CD4-positive, alpha-beta memory T cell (primary cell): ENCODE measurements around the gene PLAAT2. TPM values are rescaled to one million over a fixed set of nuclear protein-coding genes. Genes with fewer than 3 reads are reported as not detected.
A peak's percentile ranks its signal among the peaks of the same experiment; 100 is the strongest.

Experiments used
- CTCF ChIA-PET: fragments of 350-600 bp; sonication (Branson Sonifier 250); formaldehyde crosslinking; loops from one replicate; lab custom pipeline; 2021; ENCODE audit warnings: inconsistent platforms; ENCODE audit not compliant: partially characterized antibody; lab: Charles Lee
- POLR2A ChIA-PET: fragments of 350-600 bp; sonication (Branson Sonifier 250); formaldehyde crosslinking; loops from one replicate; lab custom pipeline; 2021; ENCODE audit not compliant: partially characterized antibody; lab: Charles Lee
- DNase-seq, 5 donors: peaks; one replicate each; pipeline versions ENCODE4 v3.0.0 to v3.0.0-alpha.2; 2020 to 2022; ENCODE audit warnings: mixed read lengths in 1 of 5
- H3K27ac ChIP-seq: one replicate; pipeline ENCODE4 v1.7.0; 2013; ENCODE audit warnings: low read depth, low read length
- H3K27me3 ChIP-seq: 2 replicates; pipeline ENCODE4 v1.7.0; 2013; ENCODE audit warnings: mild to moderate bottlenecking, low read length, moderate library complexity; ENCODE audit not compliant: insufficient read depth
- H3K36me3 ChIP-seq: 2 replicates; pipeline ENCODE4 v1.7.0; 2013; ENCODE audit warnings: mild to moderate bottlenecking, low read length, moderate library complexity; ENCODE audit not compliant: insufficient read depth
- H3K4me1 ChIP-seq: 2 replicates; pipeline ENCODE4 v1.7.0; 2013; ENCODE audit warnings: mild to moderate bottlenecking, low read length, moderate library complexity; ENCODE audit not compliant: insufficient read depth
- H3K4me3 ChIP-seq, 2 donors: one replicate each; pipeline ENCODE4 v1.7.0; 2013; ENCODE audit warnings: low read length in 2 of 2, mild to moderate bottlenecking in 1 of 2
- H3K9me3 ChIP-seq, 2 donors: one replicate each; pipeline ENCODE4 v1.7.0; 2013; ENCODE audit warnings: low read length in 2 of 2, control low read depth in 1 of 2; ENCODE audit not compliant: control insufficient read depth in 1 of 2
- H3K27ac Mint-ChIP-seq, 7 donors: one replicate each; pipeline ENCODE4 v1.8.0; 2020 to 2021; ENCODE audit warnings: mixed read lengths in 7 of 7, mild to moderate bottlenecking in 6 of 7, inconsistent platforms in 3 of 7, moderate library complexity in 3 of 7
- H3K27me3 Mint-ChIP-seq, 2 donors: one replicate each; pipeline ENCODE4 v1.8.0; 2020 to 2021; ENCODE audit warnings: mixed read lengths in 2 of 2
- H3K36me3 Mint-ChIP-seq, 2 donors: one replicate each; pipeline ENCODE4 v1.8.0; 2020 to 2021; ENCODE audit warnings: mixed read lengths in 2 of 2, inconsistent platforms in 1 of 2, mild to moderate bottlenecking in 1 of 2
- H3K4me1 Mint-ChIP-seq, 4 donors: one replicate each; pipeline ENCODE4 v1.8.0; 2020 to 2021; ENCODE audit warnings: mixed read lengths in 4 of 4, mild to moderate bottlenecking in 1 of 4
- H3K4me3 Mint-ChIP-seq, 8 donors: one replicate each; pipeline ENCODE4 v1.8.0; 2020 to 2021; ENCODE audit warnings: mixed read lengths in 8 of 8, mild to moderate bottlenecking in 7 of 8, moderate library complexity in 6 of 8, inconsistent platforms in 3 of 8
- H3K9me3 Mint-ChIP-seq, 8 donors: one replicate each; pipeline ENCODE4 v1.8.0; 2020 to 2021; ENCODE audit warnings: mixed read lengths in 8 of 8, mild to moderate bottlenecking in 5 of 8, inconsistent platforms in 3 of 8, moderate library complexity in 1 of 8
- intact Hi-C: fragments of 100-400 bp; cut with micrococcal nuclease; formaldehyde crosslinking; loops from one replicate; pipeline ENCODE4 v1.15.1; 2023
- polyA plus RNA-seq, 2 donors: library from polyadenylated mRNA; unstranded; fragments of 300-500 nt; fragmentation: Illumina TruSeq; gene quantifications; one replicate each; pipeline ENCODE4 v1.2.3, GENCODE V29; 2021
- total RNA-seq, 2 experiments: library from RNA; stranded (reverse); gene quantifications; one replicate each; pipeline ENCODE4 v1.2.3, GENCODE V29; 2021

The PLAAT2 gene
- total and polyA plus RNA-seq, 4 experiments from 2014 or later = 0.48 TPM; not detected in 3

DNA sequence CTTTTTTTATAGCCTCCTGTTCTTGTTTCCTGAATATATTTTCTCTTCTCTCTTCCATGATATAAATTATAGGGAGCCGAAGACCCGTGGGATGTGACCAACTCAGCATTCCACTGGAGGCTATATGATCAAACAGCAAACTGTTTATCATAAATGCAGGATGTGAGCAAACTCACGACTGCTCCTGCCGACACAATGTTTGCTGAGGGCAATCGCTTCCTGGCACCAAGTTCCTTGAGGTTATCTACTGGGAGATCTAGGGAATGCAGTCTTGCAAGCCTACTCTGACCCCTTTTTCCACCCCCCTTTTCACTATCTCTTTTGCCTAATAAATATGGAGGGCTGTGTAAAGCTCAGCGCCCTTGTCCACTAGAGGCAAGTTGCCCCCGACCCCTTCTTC lies 40.0 kb downstream of the PLAAT2 start:
- no peaks in the 10 kb centered on the region for H3K9me3 ChIP-seq
- H3K4me3 Mint-ChIP-seq = no peak overlapping the region
- H3K36me3 ChIP-seq = no peaks in the 10 kb centered on the region
- peaks cover 15% of the 10 kb centered on the region for H3K4me1 ChIP-seq
- no peaks in the 10 kb centered on the region for H3K36me3 Mint-ChIP-seq
- intact Hi-C loops = no loop called here
- ChIA-PET CTCF (no interaction called here), POLR2A (interaction anchor here (0.6 to 2.5 kb wide), 4 partner anchors 8 to 31 kb away, joined by 3 to 9 read pairs (median 6); partner anchors contain the start of gene PLAAT4)
- H3K27me3 ChIP-seq = no peaks in the 10 kb centered on the region
- H3K27ac Mint-ChIP-seq = no peak overlapping the region
- peaks cover 0 to 4% (median 0%) of the 10 kb centered on the region in 8 donors for H3K9me3 Mint-ChIP-seq
- no peak overlapping the region for H3K4me3 ChIP-seq
- DNase-seq = no peak
- H3K27me3 Mint-ChIP-seq = no peaks in the 10 kb centered on the region
- H3K27ac ChIP-seq = no peak overlapping the region
- peaks cover 14 to 22% (median 18%) of the 10 kb centered on the region in 4 donors for H3K4me1 Mint-ChIP-seq

GRCh38 chr11:63521896-63522295 lies 41.3 kb downstream of the PLAAT2 start:
- CTCF ChIA-PET = no interaction called here
- intact Hi-C loops = no loop called here

GRCh38 chr11:63520606-63521170 lies 42.5 kb downstream of the PLAAT2 start:
- Mint-ChIP-seq H3K36me3 (no peaks in the 10 kb centered on the region), H3K4me3 (no peak overlapping the region), H3K4me1 (peaks cover 18 to 35% (median 26%) of the 10 kb centered on the region in 4 donors), H3K27me3 (no peaks in the 10 kb centered on the region), H3K27ac (peak overlapping the region in 3 of 7 donors; percentile 25 to 48 (median 33)), H3K9me3 (peaks cover 0 to 4% (median 0%) of the 10 kb centered on the region in 8 donors)
- H3K4me1 ChIP-seq = peaks cover 18% of the 10 kb centered on the region
- H3K27ac ChIP-seq = no peak overlapping the region
- no peak for DNase-seq
- H3K36me3 ChIP-seq = no peaks in the 10 kb centered on the region
- no peak overlapping the region for H3K4me3 ChIP-seq
- POLR2A ChIA-PET = interaction anchor here (1.2 to 8.7 kb wide), 3 partner anchors 8 to 32 kb away, joined by 3 to 101 read pairs (median 5); partner anchors contain the start of gene PLAAT4
- intact Hi-C loops = no loop called here
- H3K27me3 ChIP-seq = no peaks in the 10 kb centered on the region
- CTCF ChIA-PET = interaction anchor here (1.2 to 3.8 kb wide), 3 partner anchors 11 to 54 kb away, joined by 3 to 11 read pairs (median 6); partner anchors contain the start of gene PLAAT4
- no peaks in the 10 kb centered on the region for H3K9me3 ChIP-seq

More at GRCh38 chr11:63521896-63522295, 41.3 kb downstream of the PLAAT2 start:
- H3K36me3 Mint-ChIP-seq = no peaks in the 10 kb centered on the region
- POLR2A ChIA-PET = interaction anchor here (1.9 to 8.7 kb wide), 3 partner anchors 13 to 32 kb away, joined by 7 to 101 read pairs (median 9); partner anchors contain the start of gene PLAAT4
- H3K27me3 Mint-ChIP-seq = no peaks in the 10 kb centered on the region
- no peak overlapping the region for H3K4me3 Mint-ChIP-seq
- no peak overlapping the region for H3K4me3 ChIP-seq
- no peaks in the 10 kb centered on the region for H3K36me3 ChIP-seq
- no peak overlapping the region for H3K27ac ChIP-seq
- peaks cover 0 to 4% (median 0%) of the 10 kb centered on the region in 8 donors for H3K9me3 Mint-ChIP-seq
- H3K27ac Mint-ChIP-seq = peak overlapping the region in 2 of 7 donors; percentile 32 to 59
- no peak for DNase-seq
- no peaks in the 10 kb centered on the region for H3K27me3 ChIP-seq
- H3K9me3 ChIP-seq = no peaks in the 10 kb centered on the region
- peaks cover 18% of the 10 kb centered on the region for H3K4me1 ChIP-seq
- H3K4me1 Mint-ChIP-seq = peaks cover 18 to 33% (median 26%) of the 10 kb centered on the region in 4 donors

- ChIA-PET POLR2A (interaction anchor here (1.1 to 8.7 kb wide), 6 partner anchors 11 to 95 kb away, joined by 3 to 101 read pairs (median 4); partner anchors contain the start of gene PLAAT4), CTCF (interaction anchor here (1.2 to 3.8 kb wide), 6 partner anchors 10 to 118 kb away, joined by 3 to 11 read pairs (median 4); partner anchors contain the start of gene PLAAT4)
- Mint-ChIP-seq H3K4me1 (peaks cover 18 to 35% (median 26%) of the 10 kb centered on the region in 4 donors), H3K9me3 (peaks cover 0 to 4% (median 0%) of the 10 kb centered on the region in 8 donors), H3K27ac (peak overlapping the region; percentile 65 to 93 (median 76)), H3K36me3 (no peaks in the 10 kb centered on the region), H3K4me3 (peak overlapping the region in 7 of 8 donors; percentile 15 to 55 (median 50)), H3K27me3 (no peaks in the 10 kb centered on the region)
- DNase-seq = peak in 4 of 5 donors; percentile 41 to 58 (median 48)
- Histone ChIP-seq H3K27ac (peak overlapping the region; percentile 3), H3K27me3 (no peaks in the 10 kb centered on the region), H3K36me3 (no peaks in the 10 kb centered on the region), H3K4me3 (no peak overlapping the region), H3K4me1 (peaks cover 18% of the 10 kb centered on the region), H3K9me3 (no peaks in the 10 kb centered on the region)
- intact Hi-C loops = loop anchor here (1.0 kb wide), 1 partner anchor 13 kb away; no protein-coding TSS in a partner anchor
These were observed 44.6 kb downstream of the PLAAT2 start for GRCh38 chr11:63518548-63518947.

GRCh38 chr11:63517156-63517555 lies 46.0 kb downstream of the PLAAT2 start:
- Histone ChIP-seq H3K9me3 (no peaks in the 10 kb centered on the region), H3K4me1 (peaks cover 18% of the 10 kb centered on the region), H3K36me3 (no peaks in the 10 kb centered on the region), H3K27ac (no peak overlapping the region), H3K4me3 (no peak overlapping the region), H3K27me3 (no peaks in the 10 kb centered on the region)
- Mint-ChIP-seq H3K4me1 (peaks cover 18 to 35% (median 26%) of the 10 kb centered on the region in 4 donors), H3K9me3 (no peaks in the 10 kb centered on the region), H3K4me3 (peak overlapping the region in 2 of 8 donors; percentile 35 to 47), H3K36me3 (no peaks in the 10 kb centered on the region), H3K27ac (peak overlapping the region in 4 of 7 donors; percentile 6 to 81 (median 15)), H3K27me3 (no peaks in the 10 kb centered on the region)
- POLR2A ChIA-PET = interaction anchor here (1.0 to 8.7 kb wide), 2 partner anchors 18 to 28 kb away, joined by 3 to 101 read pairs; partner anchors contain the start of gene PLAAT4
- CTCF ChIA-PET = interaction anchor here (1.2 to 1.4 kb wide), 3 partner anchors 13 to 38 kb away, joined by 3 to 5 read pairs (median 3); partner anchors contain the start of gene PLAAT4
- intact Hi-C loops = no loop called here
- DNase-seq = no peak

DNA sequence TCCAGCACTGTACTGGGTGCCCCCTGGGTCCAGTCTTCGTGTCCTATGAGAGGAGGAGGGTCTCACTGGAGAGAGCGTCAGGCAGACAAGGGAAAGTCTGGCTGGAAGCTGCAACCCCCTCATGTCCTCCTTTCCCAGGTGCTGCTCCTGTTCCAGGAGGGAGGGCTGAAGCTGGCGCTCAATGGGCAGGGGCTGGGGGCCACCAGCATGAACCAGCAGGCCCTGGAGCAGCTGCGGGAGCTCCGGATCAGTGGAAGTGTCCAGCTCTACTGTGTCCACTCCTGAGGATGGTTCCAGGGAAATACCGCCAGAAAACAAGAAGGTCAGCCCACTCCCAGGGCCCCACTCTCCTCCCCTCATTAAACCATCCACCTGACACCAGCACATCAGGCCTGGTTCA lies 47.1 kb downstream of the PLAAT2 start:
- CTCF ChIA-PET = interaction anchor here (1.3 to 1.4 kb wide), 3 partner anchors 21 to 37 kb away, joined by 3 to 5 read pairs (median 3); partner anchors contain the start of gene PLAAT4
- POLR2A ChIA-PET = interaction anchor here (0.7 to 8.7 kb wide), 2 partner anchors 19 to 35 kb away, joined by 3 to 101 read pairs; partner anchors contain the start of gene PLAAT4
- H3K27ac Mint-ChIP-seq = no peak overlapping the region

GRCh38 chr11:63512816-63513215 lies 50.4 kb downstream of the PLAAT2 start:
- Mint-ChIP-seq H3K27ac (no peak overlapping the region), H3K4me1 (peaks cover 2 to 12% (median 5%) of the 10 kb centered on the region in 4 donors), H3K9me3 (no peaks in the 10 kb centered on the region), H3K36me3 (no peaks in the 10 kb centered on the region), H3K27me3 (no peaks in the 10 kb centered on the region), H3K4me3 (no peak overlapping the region)
- Histone ChIP-seq H3K4me3 (no peak overlapping the region), H3K27me3 (no peaks in the 10 kb centered on the region), H3K27ac (no peak overlapping the region), H3K36me3 (no peaks in the 10 kb centered on the region), H3K4me1 (peaks cover 3% of the 10 kb centered on the region), H3K9me3 (no peaks in the 10 kb centered on the region)
- no peak for DNase-seq
- POLR2A ChIA-PET = no interaction called here
- CTCF ChIA-PET = no interaction called here
- intact Hi-C loops = no loop called here

More for the DNA sequence above, 47.1 kb downstream of the PLAAT2 start:
- no peak overlapping the region for H3K4me3 Mint-ChIP-seq
- H3K36me3 ChIP-seq = no peaks in the 10 kb centered on the region
- no peaks in the 10 kb centered on the region for H3K27me3 Mint-ChIP-seq
- no peaks in the 10 kb centered on the region for H3K36me3 Mint-ChIP-seq
- H3K4me1 ChIP-seq = peaks cover 18% of the 10 kb centered on the region
- DNase-seq = no peak
- no peaks in the 10 kb centered on the region for H3K27me3 ChIP-seq
- H3K9me3 ChIP-seq = no peaks in the 10 kb centered on the region
- no peaks in the 10 kb centered on the region for H3K9me3 Mint-ChIP-seq
- no peak overlapping the region for H3K27ac ChIP-seq
- H3K4me3 ChIP-seq = no peak overlapping the region
- peaks cover 18 to 35% (median 25%) of the 10 kb centered on the region in 4 donors for H3K4me1 Mint-ChIP-seq
- intact Hi-C loops = no loop called here
